HepG2 (cell line): ENCODE results near the gene UAP1. TPM values are rescaled to one million over a fixed set of nuclear protein-coding genes. Genes with fewer than 3 reads are reported as not detected.
A peak's percentile ranks its signal among the peaks of the same experiment; 100 is the strongest.

Source experiments
- ARID2 ChIP-seq: sonication (generic); formaldehyde crosslinking; IDR thresholded peaks from 2 replicates; pipeline ENCODE4 v1.8.1; 2022; ENCODE audit warnings: mild to moderate bottlenecking, missing genetic modification reagents, borderline replicate concordance
- ATF4 ChIP-seq, 2 experiments: fragments of 450-650 bp in 1 of 2; sonication (generic) in 1 of 2; formaldehyde crosslinking; IDR thresholded peaks; 2 replicates each; pipeline versions ENCODE4 v1.5.0 to v1.8.0; 2020 to 2022; ENCODE audit warnings: mild to moderate bottlenecking in 1 of 2, missing genetic modification reagents in 1 of 2
- DR1 ChIP-seq: sonication (generic); formaldehyde crosslinking; IDR thresholded peaks from 2 replicates; pipeline ENCODE4 v1.8.0; 2021; ENCODE audit warnings: mild to moderate bottlenecking, missing genetic modification reagents, inconsistent platforms
- IRF9 ChIP-seq: sonication (generic); formaldehyde crosslinking; IDR thresholded peaks from 2 replicates; pipeline ENCODE4 v1.8.0; 2022; ENCODE audit warnings: missing genetic modification reagents, mild to moderate bottlenecking, borderline replicate concordance
- MIXL1 ChIP-seq: IDR thresholded peaks from 2 replicates; pipeline ENCODE4 v1.6.1; 2016
- MYPOP ChIP-seq: sonication (generic); formaldehyde crosslinking; IDR thresholded peaks from 2 replicates; pipeline ENCODE4 v1.8.1; 2023; ENCODE audit warnings: mild to moderate bottlenecking, moderate library complexity, missing genetic modification reagents
- ONECUT2 ChIP-seq: sonication (generic); formaldehyde crosslinking; IDR thresholded peaks from 2 replicates; pipeline ENCODE4 v1.4.0; 2020; ENCODE audit warnings: missing genetic modification reagents
- REST ChIP-seq, 2 experiments: IDR thresholded peaks; 2 replicates each; pipeline ENCODE4 v1.6.1; 2011 to 2012; ENCODE audit warnings: low read length in 2 of 2, borderline replicate concordance in 1 of 2, low read depth in 1 of 2, mild to moderate bottlenecking in 1 of 2, moderate library complexity in 1 of 2
- STAG1 ChIP-seq: sonication (generic); formaldehyde crosslinking; IDR thresholded peaks from 2 replicates; pipeline ENCODE4 v1.4.0; 2020; ENCODE audit warnings: missing genetic modification reagents
- TEAD2 ChIP-seq: sonication (generic); formaldehyde crosslinking; IDR thresholded peaks from 2 replicates; pipeline ENCODE4 v1.9.0; 2021; ENCODE audit warnings: missing genetic modification reagents
- UBTF ChIP-seq: sonication (generic); formaldehyde crosslinking; IDR thresholded peaks from 2 replicates; pipeline ENCODE4 v1.4.0; 2020; ENCODE audit warnings: mild to moderate bottlenecking, missing genetic modification reagents
- YEATS4 ChIP-seq: sonication (generic); formaldehyde crosslinking; IDR thresholded peaks from 2 replicates; pipeline ENCODE4 v1.4.0; 2020; ENCODE audit warnings: missing genetic modification reagents, borderline replicate concordance
- YY1 ChIP-seq: IDR thresholded peaks from 2 replicates; pipeline ENCODE4 v1.6.1; 2011; ENCODE audit warnings: low read length, low read depth, moderate library complexity, mild to moderate bottlenecking; ENCODE audit not compliant: insufficient read depth, insufficient replicate concordance
- polyA plus RNA-seq, 8 experiments: library from polyadenylated mRNA; depleted of rRNA in 3 of 8; stranded (reverse) in 7 of 8; unstranded in 1 of 8; fragments of >200 nt; fragmentation: Illumina TruSeq in 4 of 8; extraction: Trizol in 4 of 8; gene quantifications; 2 replicates each; pipeline versions ENCODE4 v1.2.1 to v1.2.3, GENCODE V29; 2011 to 2016; ENCODE audit warnings: low read depth in 4 of 8, missing spikeins in 1 of 8, mixed read lengths in 1 of 8; ENCODE audit not compliant: insufficient read depth in 1 of 8
- total RNA-seq, 5 experiments: library from RNA; depleted of rRNA; stranded (reverse); fragments of >200 nt; fragmentation: Illumina TruSeq; extraction: Trizol; gene quantifications; 2 replicates each; pipeline ENCODE4 v1.2.3, GENCODE V29; 2016; ENCODE audit warnings: low read depth in 1 of 5

Gene UAP1
- total and polyA plus RNA-seq, 2 of the 13 experiments (the other 11 are each of a cell fraction or from before 2014, with no cell fraction given): 48.4 to 117 TPM

GRCh38 chr1:162561616-162562469 lies at the start of gene UAP1 (continued):
- TF ChIP-seq TEAD2 (CRISPR knock-in tag): peak; percentile 43; the same call in 1 of the 2 replicates
- TF ChIP-seq ONECUT2: peak; percentile 27; the same call in 1 of the 2 replicates
- TF ChIP-seq STAG1 (CRISPR knock-in tag): no peak
- TF ChIP-seq IRF9 (CRISPR knock-in tag): peak; percentile 44; the same call in 1 of the 2 replicates
- peak; percentile 75; the same call in 1 of the 2 replicates for TF ChIP-seq YEATS4 (CRISPR knock-in tag)
- peak in 1 of 2 experiments; percentile 37; a peak in 1 of 4 replicates for TF ChIP-seq ATF4 (CRISPR knock-in tag; IDR thresholded peaks at IDR 0.05)
- peak; percentile 69; the same call in 1 of the 2 replicates for TF ChIP-seq ARID2
- peak in 1 of 2 experiments; percentile 34; a peak in 1 of 4 replicates for TF ChIP-seq REST (IDR thresholded peaks at IDR 0.05; ENCODE audit: borderline replicate concordance in 1 of 2, low read depth in 1 of 2, low read length in 2 of 2)
- TF ChIP-seq DR1: peak; percentile 81
- TF ChIP-seq MIXL1 (CRISPR knock-in tag): no peak
- peak; percentile 31 for TF ChIP-seq YY1
- TF ChIP-seq MYPOP (CRISPR knock-in tag): 0 out of 2 replicates have a peak, but pooled peaks have one; percentile 64
- TF ChIP-seq UBTF (CRISPR knock-in tag): peak; percentile 60; the same call in 1 of the 2 replicates
